Kidney capillary endothelial cell (primary cell): ENCODE results near the gene IRF6.

Experiments used
- DNase-seq: peaks from one replicate; pipeline ENCODE4 v3.0.0-alpha.2; 2018; ENCODE audit warnings: low spot score

Gene IRF6

GRCh38 chr1:209759829-209760359, 46.0 kb downstream of the IRF6 start:
- no peak for DNase-seq

GRCh38 chr1:209758400-209758799, 47.5 kb downstream of the IRF6 start:
- no peak for DNase-seq

GRCh38 chr1:209756615-209757445, 49.1 kb downstream of the IRF6 start:
- DNase-seq = no peak

DNA sequence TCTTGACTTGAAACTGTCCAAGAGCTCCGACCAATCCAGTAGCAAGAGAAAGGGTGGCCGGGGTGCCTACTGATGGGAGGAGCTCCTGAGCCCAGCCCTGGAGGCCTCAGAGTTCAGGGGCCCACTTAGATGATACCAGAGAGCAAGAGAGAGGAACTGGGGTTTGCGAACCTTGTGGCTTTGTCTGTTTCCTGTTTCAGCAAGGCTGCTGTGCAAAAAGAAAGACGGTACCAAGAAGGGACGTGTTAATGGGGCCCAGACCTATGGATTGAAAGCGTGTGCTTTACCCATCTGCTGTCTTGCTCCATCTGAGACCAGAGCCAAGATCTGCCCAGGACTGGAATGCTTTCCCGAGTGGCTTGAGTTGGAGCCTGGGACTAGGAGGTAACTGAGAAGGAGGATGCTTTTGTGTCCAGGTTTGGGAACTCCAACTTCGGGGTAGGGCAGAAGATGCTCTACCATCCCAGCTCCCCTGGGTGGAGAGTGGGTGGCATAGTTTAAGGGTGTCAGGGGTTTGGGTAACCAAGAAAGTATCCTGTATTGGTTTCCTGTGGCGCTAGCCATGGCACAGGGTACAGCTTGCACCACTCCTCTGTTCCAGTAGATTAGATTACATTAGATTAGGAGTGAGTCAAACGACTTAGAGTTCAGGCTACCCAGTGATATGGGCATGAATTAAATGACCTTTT, 49.9 kb downstream of the IRF6 start, which contains the start of gene TRAF3IP3:
TRAF3IP3 (plus strand) TSS at position 128 of the 689 bp plus-strand sequence. CDS start 3,987 bp downstream, outside the sequence.
- no peak for DNase-seq

DNA sequence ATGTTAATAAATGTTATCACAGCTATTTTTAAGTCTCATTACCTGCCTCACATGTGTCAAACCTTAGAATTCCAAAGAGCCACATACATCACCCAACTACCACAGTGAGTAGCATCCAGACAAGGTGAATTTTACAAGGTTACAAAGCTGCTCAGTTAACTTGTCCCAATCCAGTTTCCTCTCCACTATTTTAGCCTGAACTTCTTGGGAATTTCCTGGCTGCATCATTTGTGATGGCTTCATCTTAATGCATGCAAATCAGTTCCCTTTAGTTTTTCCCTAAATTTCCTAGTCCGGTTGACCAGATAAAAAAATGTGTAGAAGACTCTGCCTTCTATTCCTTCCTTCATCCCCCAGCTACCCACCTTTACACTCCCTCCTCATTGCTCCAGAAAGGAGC, 50.7 kb downstream of the IRF6 start:
- no peak for DNase-seq

- DNase-seq = no peak
Measured at GRCh38 chr1:209752890-209753289, 53.1 kb downstream of the IRF6 start.

DNA sequence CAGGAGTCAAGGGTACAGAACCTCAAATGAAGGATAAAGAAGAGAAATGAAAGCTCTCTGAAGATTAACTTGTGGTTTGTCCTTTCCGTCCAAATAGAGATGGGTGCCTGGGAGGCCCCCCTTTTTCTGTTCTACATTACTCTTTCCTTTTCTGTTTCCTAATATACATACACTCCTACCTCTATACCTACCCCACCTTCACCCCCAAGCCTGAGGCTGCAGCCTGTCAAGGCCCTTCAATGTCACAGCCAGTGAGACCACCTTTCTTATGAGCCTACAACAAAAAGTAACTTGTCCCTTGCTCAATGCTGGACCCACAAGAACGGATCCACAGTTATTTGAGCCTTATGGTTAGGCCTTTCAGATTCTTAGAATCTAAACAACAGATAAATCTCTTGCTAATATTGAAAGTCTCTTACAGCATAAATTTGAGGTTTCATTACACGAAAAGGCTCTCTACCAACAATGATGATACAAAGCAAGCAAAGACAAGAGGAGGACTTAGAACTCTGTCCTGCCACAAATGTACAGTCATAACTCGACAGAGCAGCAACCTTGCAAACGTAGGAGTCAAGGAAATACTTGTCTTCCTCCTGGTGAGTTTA, 54.2 kb downstream of the IRF6 start:
- DNase-seq = no peak

DNA sequence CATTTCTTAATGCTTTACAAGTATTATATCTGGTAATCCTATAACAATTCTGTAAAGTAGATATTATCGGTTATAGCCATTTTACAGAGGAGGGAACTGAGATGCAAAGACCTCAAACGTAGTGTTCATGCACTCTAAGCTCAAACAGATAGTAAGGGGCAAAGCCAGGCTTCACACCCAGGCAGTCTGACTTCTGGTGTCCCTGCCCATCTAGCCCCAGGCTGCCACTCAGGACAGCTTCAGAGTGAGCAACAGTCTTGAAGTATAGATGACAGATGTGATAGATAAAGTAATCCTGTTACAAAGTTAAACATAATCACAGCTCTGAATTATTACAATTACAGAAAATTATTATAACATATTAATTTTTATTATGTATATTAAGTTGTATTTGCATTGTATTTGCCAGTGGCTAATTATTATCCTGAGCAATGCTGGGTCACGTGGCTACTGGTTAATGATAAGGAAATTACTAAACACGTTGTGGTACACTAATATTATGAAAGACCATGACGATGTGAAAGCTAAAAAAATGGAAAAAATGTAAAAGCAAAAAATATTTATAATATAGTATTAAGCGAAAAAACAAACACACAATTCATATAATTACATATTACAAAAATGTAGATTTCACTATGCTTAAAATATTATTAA, 56.1 kb downstream of the IRF6 start:
- no peak for DNase-seq

DNA sequence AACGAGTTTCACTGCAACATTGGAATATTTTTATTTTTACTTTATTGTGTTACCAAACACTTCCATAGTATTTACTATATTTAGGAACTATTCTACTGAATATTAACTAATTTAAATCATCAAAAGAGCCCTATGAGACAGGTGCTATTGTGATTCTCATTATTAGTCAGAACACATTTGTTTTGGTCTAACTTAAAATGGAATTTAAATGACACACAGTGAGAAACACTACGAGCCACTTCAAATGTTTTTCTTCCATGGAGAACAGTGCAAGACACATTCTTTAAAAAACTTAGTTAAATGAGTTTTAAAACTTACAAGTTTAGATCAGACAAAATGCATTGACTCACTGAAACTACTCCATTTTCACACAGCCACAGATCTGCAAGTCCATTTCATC, 56.7 kb downstream of the IRF6 start:
- DNase-seq = no peak

- no peak for DNase-seq
Measured at GRCh38 chr1:209748620-209749019, 57.3 kb downstream of the IRF6 start.

DNA sequence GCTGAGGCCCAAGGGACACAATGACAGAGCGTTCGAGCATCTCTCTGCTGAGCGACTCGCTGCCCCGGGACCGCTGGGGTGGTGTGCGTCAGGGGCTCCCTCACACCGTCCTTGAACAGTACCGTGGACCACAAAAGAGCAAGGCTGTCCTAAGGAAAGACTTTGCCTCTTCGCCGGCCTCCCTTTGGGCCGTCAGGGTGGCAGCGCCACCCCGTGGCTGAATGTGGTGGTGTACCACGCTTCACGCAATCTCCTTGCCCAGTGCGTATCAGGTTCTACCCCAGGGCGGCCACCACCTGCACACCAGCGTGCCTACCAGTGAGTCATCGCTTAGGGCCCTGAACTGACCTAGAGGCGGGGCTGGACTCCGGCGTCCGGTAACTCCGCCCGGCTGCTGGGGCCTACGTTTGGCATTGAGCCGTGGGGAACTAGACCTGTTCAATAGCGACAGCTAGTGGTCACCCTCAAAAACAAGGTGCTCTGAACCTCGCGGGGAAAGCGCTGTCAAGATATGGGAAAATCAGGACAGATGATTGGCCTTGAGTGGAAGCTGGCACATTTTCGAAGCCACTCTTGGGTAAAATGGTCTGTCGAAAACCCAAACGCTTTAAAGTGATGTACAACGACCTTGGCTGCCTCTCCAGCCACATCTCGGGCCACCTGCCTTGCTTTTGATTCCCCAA, 58.2 kb downstream of the IRF6 start:
- DNase-seq = peak; percentile 86

DNA sequence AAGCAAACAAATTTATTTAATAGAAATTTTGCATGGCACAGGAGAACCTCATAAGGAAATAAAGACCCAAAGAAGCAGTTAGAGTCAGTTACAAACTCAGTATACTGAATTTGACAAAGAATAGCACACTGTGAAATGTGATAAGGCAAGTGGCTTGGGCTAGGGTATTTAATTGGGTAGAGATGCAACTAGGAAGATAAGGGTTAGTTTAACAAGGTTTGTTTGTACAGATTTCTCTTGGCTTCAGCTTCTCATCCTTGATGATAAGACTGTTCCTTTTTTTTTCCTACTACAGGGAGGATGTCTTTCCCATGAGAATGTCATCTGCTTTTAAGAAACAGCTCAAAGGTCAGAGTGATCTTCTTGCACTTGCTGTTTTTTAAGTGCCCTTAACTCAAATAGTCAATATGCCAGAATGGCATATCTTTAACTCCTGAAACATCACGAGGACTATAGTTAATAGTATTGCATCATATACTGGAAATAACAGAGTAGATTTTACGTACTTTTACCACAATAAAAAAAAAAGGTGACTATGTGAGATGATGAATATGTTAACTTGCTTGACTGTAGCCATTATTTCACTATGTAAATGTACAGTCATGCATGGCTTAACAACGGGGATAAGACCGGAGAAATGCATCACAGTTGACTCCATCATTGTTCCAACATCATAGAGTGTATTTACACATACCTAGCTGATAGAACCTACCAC, 59.3 kb downstream of the IRF6 start:
- DNase-seq = no peak

- DNase-seq = no peak
Measured at GRCh38 chr1:209743145-209743482, 62.8 kb downstream of the IRF6 start.

GRCh38 chr1:209742409-209743144, 63.4 kb downstream of the IRF6 start:
- no peak for DNase-seq

- no peak for DNase-seq
Measured at GRCh38 chr1:209741889-209742288, 64.1 kb downstream of the IRF6 start.

DNA sequence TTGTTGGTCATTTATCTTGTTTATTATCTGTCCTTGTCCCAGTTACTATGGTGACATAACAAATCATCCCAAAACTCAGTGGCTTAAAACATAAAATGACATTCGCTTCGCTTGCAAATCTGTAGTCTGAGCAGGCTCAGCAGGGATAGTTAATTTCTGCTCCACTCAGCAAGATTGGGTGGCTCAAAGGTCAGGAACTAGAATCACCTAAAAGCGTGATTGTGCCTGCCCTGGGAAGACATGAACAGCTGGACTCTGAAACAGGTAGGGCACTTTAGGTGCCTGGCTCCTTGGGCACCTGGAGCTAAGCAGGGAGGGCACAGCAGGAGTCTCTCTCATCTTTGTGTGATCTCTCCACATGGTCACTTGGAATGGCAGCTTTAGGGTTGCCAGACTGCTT, 64.7 kb downstream of the IRF6 start:
- DNase-seq = no peak

GRCh38 chr1:209738270-209738669, 67.7 kb downstream of the IRF6 start:
- no peak for DNase-seq

DNA sequence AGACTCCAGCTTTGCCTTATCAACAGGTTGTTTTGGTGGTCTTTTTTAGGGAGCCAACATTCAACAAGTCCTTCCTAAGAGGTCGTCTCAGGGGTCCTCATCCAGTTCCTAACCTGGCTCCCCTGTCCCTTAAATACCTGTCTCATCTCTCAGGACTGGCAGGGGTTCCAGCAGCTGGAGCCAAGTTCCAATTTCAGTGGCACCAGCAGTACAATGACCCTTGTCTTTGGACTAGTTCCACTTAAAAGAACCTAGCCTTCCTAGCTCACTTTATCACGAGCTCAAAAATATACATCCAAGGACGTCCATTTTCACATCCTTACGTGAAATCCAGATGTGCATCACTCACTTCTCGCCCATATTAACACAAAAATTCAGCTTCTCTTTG, 68.8 kb downstream of the IRF6 start:
- no peak for DNase-seq

- DNase-seq = no peak
Measured at GRCh38 chr1:209736490-209737117, 69.3 kb downstream of the IRF6 start.
